HCT116 (cell line): Measurements from ENCODE around the gene CYSLTR2. TPM values are rescaled to one million over a fixed set of nuclear protein-coding genes. Genes with fewer than 3 reads are reported as not detected.

Source experiments
- ATAC-seq: fragments of 200-7000 bp; cut with Tn5 transposase; 2 replicates; pipeline ENCODE4 v1.9.1; 2020; ENCODE audit warnings: mild to moderate bottlenecking, moderate library complexity
- BruUV-seq: library from RNA; stranded (reverse); fragments of 400-500 nt; replicated peaks from 2 replicates; lab custom pipeline; 2021; lab: Mats Ljungman, UMichigan
- CTCF ChIA-PET: fragments of 300-600 bp; sonication (Branson Sonifier 250); formaldehyde crosslinking; loops from one replicate; lab custom pipeline; 2021; ENCODE audit warnings: antibody characterized with exemption; lab: Charles Lee
- POLR2A ChIA-PET: fragments of 300-600, 350-600 bp; sonication (Branson Sonifier 250); formaldehyde crosslinking; loops from one replicate; lab custom pipeline; 2021; ENCODE audit warnings: antibody characterized with exemption; lab: Charles Lee
- RAD21 ChIA-PET, 2 experiments: fragments of 300-600 bp; sonication (Branson Sonifier 250); formaldehyde crosslinking; loops; one replicate each; lab custom pipeline; 2023; ENCODE audit warnings: low total read pairs in 2 of 2; ENCODE audit not compliant: uncharacterized antibody in 2 of 2, unreplicated experiment in 2 of 2, low non-redundant PET in 1 of 2; lab: Charles Lee
- DNase-seq: peaks from one replicate; pipeline ENCODE4 v3.0.0-alpha.2; 2010; ENCODE audit warnings: low read depth, low spot score
- H2AFZ ChIP-seq: fragments of 200-600 bp; shearing (Covaris generic), sonication (generic); 2 replicates; pipeline ENCODE4 v1.6.1; 2017; ENCODE audit warnings: low read depth, mixed run types, mixed read lengths, antibody characterized with exemption, low read length; ENCODE audit not compliant: poor library complexity, severe bottlenecking
- H3K27ac ChIP-seq: 2 replicates; pipeline ENCODE4 v1.5.1; 2012; ENCODE audit warnings: low read depth, low read length
- H3K27me3 ChIP-seq: fragments of 200-600 bp; sonication (generic); 2 replicates; pipeline ENCODE4 v1.6.1; 2016; ENCODE audit warnings: mixed run types, low read length, mixed read lengths; ENCODE audit not compliant: insufficient read depth
- H3K36me3 ChIP-seq, 2 experiments: fragments of 200-500 bp in 1 of 2; fragments of 200-600 bp in 1 of 2; sonication (Bioruptor generic) in 1 of 2; sonication (generic) in 1 of 2; 2 replicates each; pipeline versions ENCODE4 v1.5.1 to v1.6.1; 2014 to 2016; ENCODE audit warnings: low read length in 2 of 2, inconsistent platforms in 1 of 2, mixed read lengths in 1 of 2, mixed run types in 1 of 2; ENCODE audit not compliant: insufficient read depth in 2 of 2, control insufficient read depth in 1 of 2
- H3K4me1 ChIP-seq, 2 experiments: fragments of 200-600 bp in 1 of 2; sonication (generic) in 1 of 2; 2 replicates each; pipeline versions ENCODE4 v1.5.1 to v1.6.1; 2012 to 2017; ENCODE audit warnings: low read length in 2 of 2, inconsistent platforms in 1 of 2, mild to moderate bottlenecking in 1 of 2, mixed read lengths in 1 of 2, mixed run types in 1 of 2, moderate library complexity in 1 of 2; ENCODE audit not compliant: insufficient read depth in 2 of 2, control insufficient read depth in 1 of 2
- H3K4me2 ChIP-seq: fragments of 200-600 bp; sonication (generic); 2 replicates; pipeline ENCODE4 v1.6.1; 2017; ENCODE audit warnings: mixed run types, low read length, mixed read lengths
- H3K4me3 ChIP-seq, 2 experiments: fragments of 200-600 bp in 1 of 2; sonication (generic) in 1 of 2; replicated peaks in 1 of 2; 2 replicates each; pipeline ENCODE4 v1.5.1; 2011 to 2016; ENCODE audit warnings: low read length in 2 of 2, control low read depth in 1 of 2, low read depth in 1 of 2, mild to moderate bottlenecking in 1 of 2, mixed read lengths in 1 of 2, mixed run types in 1 of 2
- H3K79me2 ChIP-seq: fragments of 200-600 bp; sonication (generic); 2 replicates; pipeline ENCODE4 v1.6.1; 2017; ENCODE audit warnings: mild to moderate bottlenecking, mixed run types, low read length, moderate library complexity, mixed read lengths; ENCODE audit not compliant: insufficient read depth
- H3K9ac ChIP-seq: fragments of 200-600 bp; sonication (generic); 2 replicates; pipeline ENCODE4 v1.6.1; 2016; ENCODE audit warnings: low read length, mixed read lengths
- H3K9me2 ChIP-seq: fragments of 200-600 bp; sonication (generic), shearing (Covaris generic); 2 replicates; pipeline ENCODE4 v1.6.1; 2017; ENCODE audit warnings: mixed run types, mild to moderate bottlenecking, moderate library complexity; ENCODE audit not compliant: insufficient read depth
- H3K9me3 ChIP-seq, 2 experiments: fragments of 200-500 bp in 1 of 2; fragments of 200-600 bp in 1 of 2; sonication (Bioruptor generic) in 1 of 2; sonication (generic) in 1 of 2; 2 replicates each; pipeline ENCODE4 v1.6.1; 2014 to 2017; ENCODE audit warnings: low read length in 2 of 2, mixed read lengths in 2 of 2, inconsistent platforms in 1 of 2, low read depth in 1 of 2, mild to moderate bottlenecking in 1 of 2, mixed run types in 1 of 2, moderate library complexity in 1 of 2; ENCODE audit not compliant: control insufficient read depth in 1 of 2, insufficient read depth in 1 of 2
- H4K20me1 ChIP-seq: fragments of 200-600 bp; sonication (generic), shearing (Covaris generic); 2 replicates; pipeline ENCODE4 v1.6.1; 2017; ENCODE audit warnings: mixed run types, mild to moderate bottlenecking, moderate library complexity; ENCODE audit not compliant: insufficient read depth
- ATF3 ChIP-seq: IDR thresholded peaks from 2 replicates; pipeline ENCODE4 v1.6.1; 2012
- CBX3 ChIP-seq: IDR thresholded peaks from 2 replicates; pipeline ENCODE4 v1.6.1; 2012; ENCODE audit warnings: low read depth
- CEBPB ChIP-seq: IDR thresholded peaks from 2 replicates; pipeline ENCODE4 v1.6.1; 2012; ENCODE audit warnings: low read depth
- EZH2 ChIP-seq: fragments of 200-600 bp; sonication (generic); IDR thresholded peaks from 2 replicates; pipeline ENCODE4 v1.6.1; 2017; ENCODE audit warnings: antibody characterized with exemption, mixed run types
- FOSL1 ChIP-seq: IDR thresholded peaks from 2 replicates; pipeline ENCODE4 v1.6.1; 2012; ENCODE audit warnings: low read depth
- JUND ChIP-seq: IDR thresholded peaks from 2 replicates; pipeline ENCODE4 v1.6.1; 2012
- MAX ChIP-seq: IDR thresholded peaks from 2 replicates; pipeline ENCODE4 v1.6.1; 2012
- RAD21 ChIP-seq: IDR thresholded peaks from 2 replicates; pipeline ENCODE4 v1.6.1; 2012; ENCODE audit warnings: low read depth, mild to moderate bottlenecking
- REST ChIP-seq: IDR thresholded peaks from 2 replicates; pipeline ENCODE4 v1.6.1; 2012; ENCODE audit warnings: low read depth
- TCF7L2 ChIP-seq: IDR thresholded peaks from 2 replicates; pipeline ENCODE4 v1.7.0; 2011; ENCODE audit warnings: borderline replicate concordance, inconsistent platforms; ENCODE audit not compliant: insufficient read depth, insufficient read length; ENCODE audit errors: extremely low read depth
- YY1 ChIP-seq: IDR thresholded peaks from 2 replicates; pipeline ENCODE4 v1.6.1; 2011; ENCODE audit warnings: low read length, low read depth, moderate library complexity, mild to moderate bottlenecking; ENCODE audit not compliant: insufficient replicate concordance; ENCODE audit errors: extremely low read depth
- ZBTB33 ChIP-seq: IDR thresholded peaks from 2 replicates; pipeline ENCODE4 v1.6.1; 2011; ENCODE audit warnings: mild to moderate bottlenecking, low read length, moderate library complexity; ENCODE audit not compliant: insufficient replicate concordance; ENCODE audit errors: extremely low read depth
- intact Hi-C: fragments of 100-400 bp; cut with micrococcal nuclease; formaldehyde crosslinking; loops from 2 replicates; pipeline ENCODE4 v1.10.0; 2022
- total RNA-seq: library from RNA; stranded (reverse); gene quantifications from one replicate; pipeline ENCODE4 v1.2.1, GENCODE V29; 2021; ENCODE audit not compliant: unreplicated experiment

Gene CYSLTR2
- total RNA-seq, 1 experiment from 2014 or later = not detected

GRCh38 chr13:48723168-48723567 lies 69.4 kb downstream of the CYSLTR2 start (continued):
- TF ChIP-seq REST (no peak), EZH2 (no peak), YY1 (no peak), ATF3 (no peak), TCF7L2 (no peak), CBX3 (no peak), JUND (no peak), ZBTB33 (no peak)

- CTCF ChIA-PET = no interaction called here
These were observed 71.5 kb downstream of the CYSLTR2 start for GRCh38 chr13:48725271-48725670.

More at GRCh38 chr13:48725271-48725670, 71.5 kb downstream of the CYSLTR2 start:
- no peak for ATAC-seq
- H3K79me2 ChIP-seq = no peaks in the 10 kb centered on the region
- no peaks in the 10 kb centered on the region for H3K4me1 ChIP-seq
- H3K27me3 ChIP-seq = no peaks in the 10 kb centered on the region
- no peak overlapping the region for H2AFZ ChIP-seq
- no peaks in the 10 kb centered on the region for H3K36me3 ChIP-seq
- H3K9me3 ChIP-seq = no peaks in the 10 kb centered on the region
- H3K4me3 ChIP-seq = no peak overlapping the region
- H3K27ac ChIP-seq = no peak overlapping the region
- intact Hi-C loops = no loop called here
- no peaks in the 10 kb centered on the region for H3K9me2 ChIP-seq
- no peak for DNase-seq
- ChIA-PET RAD21 (no interaction called here), POLR2A (no interaction called here)
- BruUV-seq = no TSS peak
- TF ChIP-seq MAX = no peak
- no peak for TF ChIP-seq REST
- no peak for TF ChIP-seq CEBPB
- no peak for TF ChIP-seq YY1
- no peak for TF ChIP-seq RAD21
- no peak for TF ChIP-seq FOSL1
- no peak for TF ChIP-seq ZBTB33
- no peak for TF ChIP-seq CBX3
- no peaks in the 10 kb centered on the region for H4K20me1 ChIP-seq
- H3K9ac ChIP-seq = no peak overlapping the region
- H3K4me2 ChIP-seq = no peak overlapping the region
